AG04449 (cell line): ENCODE results near the gene VPS26B.

Experiments used
- CTCF ChIA-PET: fragments of 350-600 bp; formaldehyde crosslinking; extraction: SDS; loops from one replicate; lab custom pipeline; 2021; ENCODE audit warnings: antibody characterized with exemption; lab: Yijun Ruan, JAX
- POLR2A ChIA-PET: fragments of 400-600, 350-600 bp; formaldehyde crosslinking; extraction: SDS; loops from one replicate; lab custom pipeline; 2020; ENCODE audit warnings: antibody characterized with exemption, inconsistent platforms; lab: Yijun Ruan, JAX
- DNase-seq: peaks from one replicate; pipeline ENCODE4 v3.0.0-alpha.2; 2010; ENCODE audit warnings: low read depth, low spot score
- H3K4me3 ChIP-seq: 2 replicates; pipeline ENCODE4 v1.5.1; 2011; ENCODE audit warnings: low read depth, mild to moderate bottlenecking, control low read depth, low read length
- TF ChIP-seq, protein P1 (sequence below): IDR thresholded peaks from one replicate; pipeline ENCODE4 v1.5.1; 2011; ENCODE audit warnings: mild to moderate bottlenecking, moderate library complexity, low read length, control low read depth, inconsistent platforms; ENCODE audit not compliant: insufficient read depth; ENCODE audit errors: missing control alignments

Gene VPS26B

DNA sequence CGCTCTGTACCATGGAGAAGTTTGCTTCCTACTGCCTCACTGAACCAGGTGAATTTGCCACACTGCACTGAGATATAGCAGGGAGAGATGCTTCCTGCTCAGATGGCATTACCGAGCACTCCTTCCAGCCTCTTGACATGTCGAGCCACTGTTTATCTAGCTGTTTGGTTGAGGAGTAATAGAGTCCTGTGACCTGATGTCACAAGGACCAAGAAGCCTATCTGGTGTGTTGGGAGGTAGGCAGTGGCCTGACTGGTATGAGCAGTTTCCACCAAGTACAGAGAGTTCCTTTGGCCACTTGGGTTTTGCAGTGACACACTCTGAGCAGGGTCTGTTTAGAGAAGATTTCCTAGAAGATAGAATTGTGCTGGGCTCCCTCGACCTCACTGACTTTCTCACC, 34.1 kb downstream of the VPS26B start:
- ChIA-PET POLR2A (no interaction called here), CTCF (no interaction called here)
- no peak for DNase-seq
- TF ChIP-seq, protein P1, sequence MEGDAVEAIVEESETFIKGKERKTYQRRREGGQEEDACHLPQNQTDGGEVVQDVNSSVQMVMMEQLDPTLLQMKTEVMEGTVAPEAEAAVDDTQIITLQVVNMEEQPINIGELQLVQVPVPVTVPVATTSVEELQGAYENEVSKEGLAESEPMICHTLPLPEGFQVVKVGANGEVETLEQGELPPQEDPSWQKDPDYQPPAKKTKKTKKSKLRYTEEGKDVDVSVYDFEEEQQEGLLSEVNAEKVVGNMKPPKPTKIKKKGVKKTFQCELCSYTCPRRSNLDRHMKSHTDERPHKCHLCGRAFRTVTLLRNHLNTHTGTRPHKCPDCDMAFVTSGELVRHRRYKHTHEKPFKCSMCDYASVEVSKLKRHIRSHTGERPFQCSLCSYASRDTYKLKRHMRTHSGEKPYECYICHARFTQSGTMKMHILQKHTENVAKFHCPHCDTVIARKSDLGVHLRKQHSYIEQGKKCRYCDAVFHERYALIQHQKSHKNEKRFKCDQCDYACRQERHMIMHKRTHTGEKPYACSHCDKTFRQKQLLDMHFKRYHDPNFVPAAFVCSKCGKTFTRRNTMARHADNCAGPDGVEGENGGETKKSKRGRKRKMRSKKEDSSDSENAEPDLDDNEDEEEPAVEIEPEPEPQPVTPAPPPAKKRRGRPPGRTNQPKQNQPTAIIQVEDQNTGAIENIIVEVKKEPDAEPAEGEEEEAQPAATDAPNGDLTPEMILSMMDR: no peak
- no peak overlapping the region for H3K4me3 ChIP-seq

DNA sequence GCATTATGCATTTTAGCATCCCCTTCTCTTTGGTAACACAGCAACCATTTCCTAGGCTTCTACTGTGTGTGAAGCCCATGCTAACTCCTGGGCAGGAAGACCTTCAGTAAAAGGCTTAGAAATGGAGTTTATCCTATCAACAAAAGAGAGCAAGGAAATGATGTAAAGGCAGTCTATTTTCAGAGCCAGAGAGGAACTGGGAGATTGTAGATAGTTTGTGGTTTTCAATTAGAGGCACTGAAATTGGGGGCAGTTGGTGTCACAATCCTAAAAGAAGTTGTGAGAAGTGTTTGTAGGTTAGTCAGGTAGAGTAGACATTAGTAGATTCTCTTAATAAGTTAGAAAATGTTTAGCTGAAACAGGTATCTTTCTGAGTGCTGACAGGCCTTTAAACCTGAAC, 36.0 kb downstream of the VPS26B start:
- CTCF ChIA-PET: interaction anchor here (0.8 to 4.7 kb wide), 4 partner anchors 10 to 16 kb away, joined by 3 to 36 read pairs (median 7); no protein-coding TSS in a partner anchor
- no peak for DNase-seq
- H3K4me3 ChIP-seq: no peak overlapping the region
- TF ChIP-seq, protein P1: no peak
- POLR2A ChIA-PET: no interaction called here

- POLR2A ChIA-PET: no interaction called here
- TF ChIP-seq, protein P1: no peak
- no peak overlapping the region for H3K4me3 ChIP-seq
- DNase-seq: no peak
- CTCF ChIA-PET: interaction anchor here (0.8 to 4.7 kb wide), 8 partner anchors 7 to 54 kb away, joined by 3 to 36 read pairs (median 5); partner anchors contain the start of genes ACAD8 and THYN1
These were observed 36.5 kb downstream of the VPS26B start for GRCh38 chr11:134260983-134261382.

DNA sequence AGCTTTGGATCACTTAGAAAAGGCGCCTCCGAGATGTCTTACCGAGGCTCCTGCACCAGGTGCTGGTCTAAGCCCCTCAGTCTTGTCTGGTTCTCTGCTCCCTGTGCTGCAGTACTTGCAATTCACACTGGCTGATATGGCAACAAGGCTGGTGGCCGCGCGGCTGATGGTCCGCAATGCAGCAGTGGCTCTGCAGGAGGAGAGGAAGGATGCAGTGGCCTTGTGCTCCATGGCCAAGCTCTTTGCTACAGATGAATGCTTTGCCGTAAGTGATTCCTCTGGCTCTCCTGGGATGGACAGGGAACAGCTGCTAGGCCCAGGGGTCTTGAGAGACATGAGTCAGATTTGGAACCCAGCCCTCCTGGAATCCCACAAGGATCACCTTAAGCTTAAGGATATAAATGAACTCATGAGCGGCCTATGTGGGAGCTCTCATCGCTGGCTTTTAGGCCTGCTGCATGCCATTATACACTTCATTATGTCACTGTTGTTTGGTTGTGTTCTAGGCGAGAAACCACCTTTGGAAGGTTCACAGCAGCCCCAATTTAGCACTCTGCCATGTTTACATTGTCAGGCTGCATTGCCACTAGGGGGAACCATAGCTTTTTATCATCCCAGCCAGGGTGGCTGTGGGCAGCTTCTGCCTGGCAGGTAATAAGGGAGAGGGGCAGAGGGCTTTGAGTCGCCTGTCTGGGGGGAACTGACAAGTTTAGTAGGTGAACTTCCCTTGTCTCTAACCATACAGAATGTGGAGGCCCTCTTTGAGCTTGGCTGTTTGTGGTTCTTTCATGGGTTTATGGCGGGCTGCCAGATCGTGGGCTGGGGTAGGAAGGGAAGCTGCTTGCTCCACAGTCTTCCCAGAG, 37.4 kb downstream of the VPS26B start:
- no peak for DNase-seq
- no peak overlapping the region for H3K4me3 ChIP-seq
- TF ChIP-seq, protein P1: peak; percentile 52
- ChIA-PET CTCF (interaction anchor here (0.8 to 4.7 kb wide), 14 partner anchors 8 to 607 kb away, joined by 3 to 36 read pairs (median 4); partner anchors contain the start of genes ACAD8 and THYN1), POLR2A (no interaction called here)

DNA sequence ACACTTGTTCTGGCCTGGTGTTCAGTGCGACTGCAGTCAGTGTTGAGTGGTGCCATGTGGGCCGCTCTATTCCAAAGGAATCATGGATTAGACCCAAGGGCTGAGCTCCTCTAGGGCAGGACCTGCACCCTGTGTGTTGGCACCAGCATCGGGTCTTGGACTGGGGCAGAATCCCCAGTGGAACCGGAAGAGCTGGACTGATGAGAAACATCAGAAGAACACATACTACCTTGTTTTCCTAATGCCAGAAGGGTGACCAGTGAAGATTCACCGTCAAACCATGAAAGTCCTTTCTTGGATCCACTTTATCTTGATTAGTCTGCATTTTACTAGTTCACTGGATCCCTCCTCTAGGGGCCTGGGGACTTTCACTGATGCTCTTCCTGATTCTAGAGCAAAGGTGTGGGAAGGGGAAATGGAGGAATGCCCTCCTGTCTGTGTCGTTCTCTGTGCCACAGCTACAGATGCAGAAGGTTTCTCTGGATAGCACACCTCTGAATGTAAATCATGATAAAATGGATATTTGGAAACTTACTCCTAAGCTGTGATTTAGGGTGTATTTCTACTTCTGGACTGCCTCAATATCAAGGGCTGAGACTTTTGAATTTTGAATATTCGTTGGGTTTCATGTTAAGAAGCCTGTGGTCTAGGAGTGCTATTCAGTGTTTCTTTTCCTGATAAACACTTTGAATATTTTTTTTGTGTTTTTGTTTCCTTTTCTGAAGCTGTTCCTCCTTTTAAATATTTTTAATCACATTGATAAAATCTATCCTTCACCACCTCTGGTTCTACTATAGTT, 40.7 kb downstream of the VPS26B start:
- POLR2A ChIA-PET: no interaction called here
- TF ChIP-seq, protein P1: no peak
- no peak for DNase-seq
- no peak overlapping the region for H3K4me3 ChIP-seq
- CTCF ChIA-PET: interaction anchor here (1.0 to 2.6 kb wide), 4 partner anchors 11 to 40 kb away, joined by 3 to 15 read pairs (median 4); partner anchors contain the start of genes ACAD8, THYN1 and VPS26B
